Transverse colon (tissue), 4 donors: ENCODE measurements around the gene UBA6.

Experiments
- POLR2A ChIP-seq: fragments of 450-650 bp; IDR thresholded peaks from one replicate; pipeline ENCODE4 v1.6.1; 2016; ENCODE audit warnings: antibody characterized with exemption, mild to moderate bottlenecking, moderate library complexity
- POLR2AphosphoS5 ChIP-seq, 3 donors: sonication (generic); formaldehyde crosslinking; IDR thresholded peaks; one replicate each; pipeline ENCODE4 v1.6.1; 2016; ENCODE audit warnings: antibody characterized with exemption in 3 of 3
- TF ChIP-seq, protein P1 (sequence below), 5 experiments: fragments of 200-600 bp in 3 of 5; fragments of 450-650 bp in 2 of 5; sonication (generic) in 3 of 5; IDR thresholded peaks; 1 replicate in 2 of 5; 2 replicates in 3 of 5; pipeline ENCODE4 v1.5.1; 2016 to 2017; ENCODE audit warnings: antibody characterized with exemption in 5 of 5, inconsistent platforms in 3 of 5, mild to moderate bottlenecking in 2 of 5, moderate library complexity in 1 of 5

GRCh38 chr4:67700738-67701516, at the start of gene UBA6:
- TF ChIP-seq, protein P1, sequence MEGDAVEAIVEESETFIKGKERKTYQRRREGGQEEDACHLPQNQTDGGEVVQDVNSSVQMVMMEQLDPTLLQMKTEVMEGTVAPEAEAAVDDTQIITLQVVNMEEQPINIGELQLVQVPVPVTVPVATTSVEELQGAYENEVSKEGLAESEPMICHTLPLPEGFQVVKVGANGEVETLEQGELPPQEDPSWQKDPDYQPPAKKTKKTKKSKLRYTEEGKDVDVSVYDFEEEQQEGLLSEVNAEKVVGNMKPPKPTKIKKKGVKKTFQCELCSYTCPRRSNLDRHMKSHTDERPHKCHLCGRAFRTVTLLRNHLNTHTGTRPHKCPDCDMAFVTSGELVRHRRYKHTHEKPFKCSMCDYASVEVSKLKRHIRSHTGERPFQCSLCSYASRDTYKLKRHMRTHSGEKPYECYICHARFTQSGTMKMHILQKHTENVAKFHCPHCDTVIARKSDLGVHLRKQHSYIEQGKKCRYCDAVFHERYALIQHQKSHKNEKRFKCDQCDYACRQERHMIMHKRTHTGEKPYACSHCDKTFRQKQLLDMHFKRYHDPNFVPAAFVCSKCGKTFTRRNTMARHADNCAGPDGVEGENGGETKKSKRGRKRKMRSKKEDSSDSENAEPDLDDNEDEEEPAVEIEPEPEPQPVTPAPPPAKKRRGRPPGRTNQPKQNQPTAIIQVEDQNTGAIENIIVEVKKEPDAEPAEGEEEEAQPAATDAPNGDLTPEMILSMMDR (IDR thresholded peaks at IDR 0.05), result peak in 4 of 5 experiments; percentile 18 to 48 (median 39)
- peak; percentile 80 for TF ChIP-seq POLR2A
- TF ChIP-seq POLR2AphosphoS5 (IDR thresholded peaks at IDR 0.05), result peak; percentile 73 to 86 (median 73)
